ENCODE measurements around the gene WFDC11.
"Not testable (repeated sequence)": the region's sequence is repeated elsewhere in the genome, so short reads cannot be mapped to it uniquely, and the experiment has no call there.

WFDC11 gene

GRCh38 chr20:45645869-45646268 is 24.2 kb downstream of the WFDC11 start:
- DNase-seq, H3K27ac Mint-ChIP-seq, H3K4me1 Mint-ChIP-seq, H3K36me3 Mint-ChIP-seq, CTCF ChIA-PET, H3K4me3 Mint-ChIP-seq, H3K27me3 Mint-ChIP-seq, H3K9me3 Mint-ChIP-seq: not testable (repeated sequence)

- H3K4me1 Mint-ChIP-seq, H3K9me3 Mint-ChIP-seq, H3K4me3 Mint-ChIP-seq, H3K36me3 Mint-ChIP-seq, CTCF ChIA-PET, H3K27me3 Mint-ChIP-seq, DNase-seq, H3K27ac Mint-ChIP-seq: not testable (repeated sequence)
Measured at GRCh38 chr20:45641076-45641475, 29.0 kb downstream of the WFDC11 start.

- H3K4me1 Mint-ChIP-seq = no peaks in the 10 kb centered on the region
- no peaks in the 10 kb centered on the region for H3K9me3 Mint-ChIP-seq
- CTCF ChIA-PET = no interaction called here
Measured at GRCh38 chr20:45639687-45640086, 30.4 kb downstream of the WFDC11 start.

GRCh38 chr20:45636513-45636912 is 33.5 kb downstream of the WFDC11 start:
- DNase-seq = no peak
- no peaks in the 10 kb centered on the region for H3K36me3 Mint-ChIP-seq
- no peak overlapping the region for H3K4me3 Mint-ChIP-seq
- H3K4me1 Mint-ChIP-seq = no peaks in the 10 kb centered on the region
- H3K9me3 Mint-ChIP-seq = no peaks in the 10 kb centered on the region
- peaks cover 8% of the 10 kb centered on the region for H3K27me3 Mint-ChIP-seq
- H3K27ac Mint-ChIP-seq = no peak overlapping the region
- CTCF ChIA-PET = no interaction called here

More at GRCh38 chr20:45639687-45640086, 30.4 kb downstream of the WFDC11 start:
- H3K4me3 Mint-ChIP-seq = no peak overlapping the region
- H3K27ac Mint-ChIP-seq = no peak overlapping the region
- H3K36me3 Mint-ChIP-seq = no peaks in the 10 kb centered on the region
- no peaks in the 10 kb centered on the region for H3K27me3 Mint-ChIP-seq
- DNase-seq = no peak

- no peaks in the 10 kb centered on the region for H3K9me3 Mint-ChIP-seq
- DNase-seq = no peak
- no peak within 1 kb of the TSS for H3K27ac Mint-ChIP-seq
- no peaks in the 10 kb centered on the region for H3K4me1 Mint-ChIP-seq
- no peak within 1 kb of the TSS for H3K4me3 Mint-ChIP-seq
- no peaks in the 10 kb centered on the region for H3K36me3 Mint-ChIP-seq
- CTCF ChIA-PET = interaction anchor here (0.7 to 0.9 kb wide), 2 partner anchors 12 to 140 kb away, joined by 3 read pairs; no protein-coding TSS in a partner anchor
- H3K27me3 Mint-ChIP-seq = peaks cover 17% of the 10 kb centered on the region
Measured at GRCh38 chr20:45631184-45631583, 38.9 kb downstream of the WFDC11 start, which contains the start of gene WFDC9. Gene WFDC9 (minus strand): TSS chr20:45631284. CDS start chr20:45610181, 21,103 bp downstream.

GRCh38 chr20:45630371-45630770 is 39.7 kb downstream of the WFDC11 start:
- CTCF ChIA-PET = interaction anchor here (0.7 to 1.4 kb wide), 3 partner anchors 12 to 140 kb away, joined by 3 read pairs; no protein-coding TSS in a partner anchor
- H3K4me1 Mint-ChIP-seq = no peaks in the 10 kb centered on the region
- peaks cover 17% of the 10 kb centered on the region for H3K27me3 Mint-ChIP-seq
- H3K27ac Mint-ChIP-seq = no peak overlapping the region
- DNase-seq = no peak
- no peaks in the 10 kb centered on the region for H3K9me3 Mint-ChIP-seq
- H3K4me3 Mint-ChIP-seq = no peak overlapping the region
- no peaks in the 10 kb centered on the region for H3K36me3 Mint-ChIP-seq

- H3K9me3 Mint-ChIP-seq = no peaks in the 10 kb centered on the region
- H3K4me1 Mint-ChIP-seq = no peaks in the 10 kb centered on the region
- H3K4me3 Mint-ChIP-seq = no peak within 1 kb of the TSS
- peak; percentile 28 for DNase-seq
- CTCF ChIA-PET = interaction anchor here (1.0 to 2.6 kb wide), 5 partner anchors 20 to 154 kb away, joined by 3 to 12 read pairs (median 3); no protein-coding TSS in a partner anchor
- H3K27ac Mint-ChIP-seq = no peak within 1 kb of the TSS
- H3K36me3 Mint-ChIP-seq = no peaks in the 10 kb centered on the region
- H3K27me3 Mint-ChIP-seq = peaks cover 17% of the 10 kb centered on the region
Measured at GRCh38 chr20:45629496-45630100, 40.4 kb downstream of the WFDC11 start, which contains the start of gene WFDC10A. Gene WFDC10A (plus strand): TSS chr20:45629739. CDS start chr20:45629814, 75 bp downstream.

GRCh38 chr20:45626540-45626939 is 43.5 kb downstream of the WFDC11 start:
- Mint-ChIP-seq H3K4me1 (no peaks in the 10 kb centered on the region), H3K9me3 (no peaks in the 10 kb centered on the region), H3K36me3 (no peaks in the 10 kb centered on the region), H3K27me3 (peaks cover 9% of the 10 kb centered on the region), H3K27ac (no peak overlapping the region), H3K4me3 (no peak overlapping the region)
- CTCF ChIA-PET = no interaction called here
- no peak for DNase-seq

- no peaks in the 10 kb centered on the region for H3K9me3 Mint-ChIP-seq
- H3K4me1 Mint-ChIP-seq = no peaks in the 10 kb centered on the region
- H3K4me3 Mint-ChIP-seq = no peak overlapping the region
- peaks cover 8% of the 10 kb centered on the region for H3K27me3 Mint-ChIP-seq
- CTCF ChIA-PET = no interaction called here
- H3K27ac Mint-ChIP-seq = no peak overlapping the region
- no peaks in the 10 kb centered on the region for H3K36me3 Mint-ChIP-seq
- DNase-seq = no peak
Measured at GRCh38 chr20:45621593-45621992, 48.4 kb downstream of the WFDC11 start.

- H3K4me3 Mint-ChIP-seq = no peak overlapping the region
- H3K4me1 Mint-ChIP-seq = no peaks in the 10 kb centered on the region
- CTCF ChIA-PET = interaction anchor here (1.3 kb wide), 1 partner anchor 152 kb away, joined by 3 read pairs; no protein-coding TSS in a partner anchor
- no peak for DNase-seq
- peaks cover 8% of the 10 kb centered on the region for H3K27me3 Mint-ChIP-seq
- H3K27ac Mint-ChIP-seq = no peak overlapping the region
- no peaks in the 10 kb centered on the region for H3K9me3 Mint-ChIP-seq
- no peaks in the 10 kb centered on the region for H3K36me3 Mint-ChIP-seq
Measured at GRCh38 chr20:45617591-45617990, 52.4 kb downstream of the WFDC11 start.

- no peak overlapping the region for H3K4me3 Mint-ChIP-seq
- H3K27ac Mint-ChIP-seq = no peak overlapping the region
- peaks cover 3% of the 10 kb centered on the region for H3K9me3 Mint-ChIP-seq
- H3K36me3 Mint-ChIP-seq = no peaks in the 10 kb centered on the region
- CTCF ChIA-PET = no interaction called here
- no peaks in the 10 kb centered on the region for H3K27me3 Mint-ChIP-seq
- H3K4me1 Mint-ChIP-seq = peaks cover 2% of the 10 kb centered on the region
- DNase-seq = no peak
Measured at GRCh38 chr20:45612314-45612713, 57.7 kb downstream of the WFDC11 start.

- Mint-ChIP-seq H3K27me3 (no peaks in the 10 kb centered on the region), H3K4me3 (no peak overlapping the region), H3K36me3 (no peaks in the 10 kb centered on the region), H3K4me1 (peaks cover 2% of the 10 kb centered on the region), H3K27ac (no peak overlapping the region), H3K9me3 (peaks cover 8% of the 10 kb centered on the region)
- no peak for DNase-seq
- CTCF ChIA-PET = no interaction called here
Measured at GRCh38 chr20:45611054-45611453, 59.0 kb downstream of the WFDC11 start.

- Mint-ChIP-seq H3K36me3 (no peaks in the 10 kb centered on the region), H3K9me3 (peaks cover 12% of the 10 kb centered on the region), H3K4me1 (peaks cover 2% of the 10 kb centered on the region), H3K4me3 (no peak overlapping the region), H3K27ac (no peak overlapping the region), H3K27me3 (peaks cover 6% of the 10 kb centered on the region)
- CTCF ChIA-PET = no interaction called here
- no peak for DNase-seq
Measured at GRCh38 chr20:45607810-45608209, 62.2 kb downstream of the WFDC11 start.

Measured in activated naive CD4-positive, alpha-beta T cell treated with anti-CD3 and anti-CD28 coated beads, Interleukin-2, amount 10 ng/mL, durations not matched to agents 7 days and 5 days (primary cell).